ENCODE results near the gene PIAS4.

PIAS4 gene

DNA sequence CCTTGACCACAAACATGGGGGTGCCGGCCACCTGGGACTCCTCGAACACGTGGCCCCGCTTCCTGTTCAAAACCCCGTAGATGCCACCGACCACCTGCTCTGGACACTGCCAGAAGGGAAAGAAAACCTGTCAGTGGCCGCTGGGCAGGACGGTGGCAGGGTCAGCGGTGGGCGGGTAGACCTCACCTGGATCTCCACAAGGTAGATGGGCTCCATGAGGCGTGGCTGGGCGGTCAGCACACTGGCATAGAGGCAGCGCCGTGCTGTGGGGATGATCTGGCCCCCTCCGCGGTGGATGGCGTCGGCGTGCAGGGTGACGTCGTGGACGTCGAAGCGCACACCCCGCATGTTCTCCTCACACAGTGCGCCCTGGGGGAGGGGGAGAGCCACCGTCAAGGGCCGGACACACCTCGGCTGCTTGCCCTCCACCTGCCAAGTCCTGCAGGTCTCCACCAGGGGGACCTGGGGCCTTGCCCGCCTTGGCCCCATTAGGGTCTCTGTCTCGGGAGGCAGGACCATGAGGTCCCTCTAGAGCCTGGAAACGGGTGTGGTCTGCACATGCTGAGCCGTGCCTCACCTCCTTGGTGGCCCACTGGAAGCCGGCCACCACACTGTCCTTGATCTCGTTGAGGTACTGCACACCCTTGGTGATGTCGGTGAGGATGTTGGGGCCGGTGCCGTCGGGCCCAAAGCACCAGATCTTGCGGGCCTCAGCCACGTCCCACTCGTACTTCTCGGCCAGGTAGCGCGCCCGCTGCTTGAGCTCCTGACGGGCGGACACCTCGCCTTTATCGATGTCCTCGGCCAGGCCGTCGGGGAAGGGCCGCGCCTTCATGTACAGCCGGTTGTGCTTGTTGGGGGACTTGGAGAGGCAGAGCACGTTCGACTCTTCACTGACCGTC is 30.0 kb upstream of the PIAS4 start:
- no peak for DNase-seq (ENCODE audit: low read depth, low spot score)
- CTCF ChIA-PET, result no interaction called here
- H3K4me3 ChIP-seq (ENCODE audit: low read depth, low read length), result no peak overlapping the region
- POLR2A ChIA-PET, result interaction anchor here (2.0 to 8.9 kb wide), 3 partner anchors 7 to 10 kb away, joined by 7 to 266 read pairs (median 25); partner anchors contain the start of genes DAPK3 and EEF2
- TF ChIP-seq, protein P1, sequence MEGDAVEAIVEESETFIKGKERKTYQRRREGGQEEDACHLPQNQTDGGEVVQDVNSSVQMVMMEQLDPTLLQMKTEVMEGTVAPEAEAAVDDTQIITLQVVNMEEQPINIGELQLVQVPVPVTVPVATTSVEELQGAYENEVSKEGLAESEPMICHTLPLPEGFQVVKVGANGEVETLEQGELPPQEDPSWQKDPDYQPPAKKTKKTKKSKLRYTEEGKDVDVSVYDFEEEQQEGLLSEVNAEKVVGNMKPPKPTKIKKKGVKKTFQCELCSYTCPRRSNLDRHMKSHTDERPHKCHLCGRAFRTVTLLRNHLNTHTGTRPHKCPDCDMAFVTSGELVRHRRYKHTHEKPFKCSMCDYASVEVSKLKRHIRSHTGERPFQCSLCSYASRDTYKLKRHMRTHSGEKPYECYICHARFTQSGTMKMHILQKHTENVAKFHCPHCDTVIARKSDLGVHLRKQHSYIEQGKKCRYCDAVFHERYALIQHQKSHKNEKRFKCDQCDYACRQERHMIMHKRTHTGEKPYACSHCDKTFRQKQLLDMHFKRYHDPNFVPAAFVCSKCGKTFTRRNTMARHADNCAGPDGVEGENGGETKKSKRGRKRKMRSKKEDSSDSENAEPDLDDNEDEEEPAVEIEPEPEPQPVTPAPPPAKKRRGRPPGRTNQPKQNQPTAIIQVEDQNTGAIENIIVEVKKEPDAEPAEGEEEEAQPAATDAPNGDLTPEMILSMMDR (IDR thresholded peaks at IDR 0.05; ENCODE audit: insufficient read depth, low read length, missing control alignments), result no peak

GRCh38 chr19:3978145-3978544 is 29.4 kb upstream of the PIAS4 start:
- POLR2A ChIA-PET, result interaction anchor here (2.0 to 8.9 kb wide), 2 partner anchors 8 to 9 kb away, joined by 7 to 266 read pairs; partner anchors contain the start of gene DAPK3
- TF ChIP-seq, protein P1 (IDR thresholded peaks at IDR 0.05; ENCODE audit: insufficient read depth, low read length, missing control alignments), result no peak
- CTCF ChIA-PET, result no interaction called here
- H3K4me3 ChIP-seq (ENCODE audit: low read depth, low read length), result no peak overlapping the region
- no peak for DNase-seq (ENCODE audit: low read depth, low spot score)

GRCh38 chr19:3979289-3979673 is 28.3 kb upstream of the PIAS4 start:
- CTCF ChIA-PET, result interaction anchor here (0.5 to 1.1 kb wide), 2 partner anchors 8 to 1019 kb away, joined by 3 read pairs; no protein-coding TSS in a partner anchor
- H3K4me3 ChIP-seq (ENCODE audit: low read depth, low read length), result no peak overlapping the region
- TF ChIP-seq, protein P1 (IDR thresholded peaks at IDR 0.05; ENCODE audit: insufficient read depth, low read length, missing control alignments), result no peak
- POLR2A ChIA-PET, result interaction anchor here (2.0 to 8.9 kb wide), 2 partner anchors 8 to 10 kb away, joined by 7 to 266 read pairs; partner anchors contain the start of gene DAPK3
- DNase-seq (ENCODE audit: low read depth, low spot score), result no peak

DNA sequence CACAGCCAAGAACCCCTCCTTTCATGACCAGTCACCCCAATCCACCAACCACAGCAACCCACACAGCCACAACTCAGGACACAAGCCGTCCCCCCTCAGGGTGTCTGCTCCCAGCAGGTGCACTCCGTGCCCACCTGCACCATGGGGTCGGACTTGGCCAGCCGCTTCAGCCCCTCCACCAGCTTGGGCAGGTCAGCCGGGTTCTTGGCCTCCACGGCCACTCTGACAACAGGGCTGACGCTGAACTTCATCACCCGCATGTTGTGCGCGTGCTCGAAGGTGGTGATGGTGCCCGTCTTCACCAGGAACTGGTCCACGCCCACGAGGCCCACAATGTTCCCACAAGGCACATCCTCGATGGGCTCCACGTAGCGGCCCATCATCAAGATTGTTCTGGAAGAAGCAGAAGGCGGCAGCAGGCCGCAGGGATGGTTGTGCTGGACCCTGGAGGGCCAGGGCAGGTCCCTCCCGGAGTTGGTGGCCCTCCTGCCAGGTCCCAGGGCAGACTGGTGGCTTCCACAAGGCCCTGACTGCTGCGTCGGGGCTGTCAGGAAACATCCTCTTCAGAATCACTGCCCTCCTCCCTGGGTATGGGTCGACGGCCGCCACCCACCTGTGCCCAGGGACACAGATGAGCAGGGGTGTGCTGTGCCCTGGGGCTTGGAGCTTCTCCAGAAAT is 27.7 kb upstream of the PIAS4 start:
- TF ChIP-seq, protein P1 (IDR thresholded peaks at IDR 0.05; ENCODE audit: insufficient read depth, low read length, missing control alignments), result no peak
- POLR2A ChIA-PET, result interaction anchor here (8.9 kb wide), 1 partner anchor 10 kb away, joined by 266 read pairs; the partner anchor contains the start of gene DAPK3
- no peak overlapping the region for H3K4me3 ChIP-seq (ENCODE audit: low read depth, low read length)
- no peak for DNase-seq (ENCODE audit: low read depth, low spot score)
- CTCF ChIA-PET, result interaction anchor here (0.5 to 1.1 kb wide), 4 partner anchors 8 to 1019 kb away, joined by 3 read pairs; partner anchors contain the start of gene DAPK3

GRCh38 chr19:3980353-3981251 is 26.9 kb upstream of the PIAS4 start:
- POLR2A ChIA-PET, result interaction anchor here (0.6 to 8.9 kb wide), 3 partner anchors 11 to 218 kb away, joined by 3 to 266 read pairs (median 3); partner anchors contain the start of gene DAPK3
- DNase-seq (ENCODE audit: low read depth, low spot score), result no peak
- CTCF ChIA-PET, result interaction anchor here (0.8 to 5.6 kb wide), 3 partner anchors 9 to 11 kb away, joined by 3 to 37 read pairs (median 3); partner anchors contain the start of gene DAPK3
- H3K4me3 ChIP-seq (ENCODE audit: low read depth, low read length), result no peak overlapping the region
- TF ChIP-seq, protein P1 (IDR thresholded peaks at IDR 0.05; ENCODE audit: insufficient read depth, low read length, missing control alignments), result no peak
